Endodermal cell (in vitro differentiated cells): ENCODE data around the gene AOPEP. TPM values are rescaled to one million over a fixed set of nuclear protein-coding genes. Genes with fewer than 3 reads are reported as not detected.

Source experiments
- DNase-seq: peaks from one replicate; pipeline ENCODE4 v3.0.0-alpha.2; 2017
- H3K27ac ChIP-seq: 2 replicates; pipeline ENCODE4 v1.5.1; 2013; ENCODE audit warnings: mild to moderate bottlenecking, low read depth, low read length, moderate library complexity
- H3K27me3 ChIP-seq: 2 replicates; pipeline ENCODE4 v1.6.1; 2013; ENCODE audit warnings: mild to moderate bottlenecking, low read length, moderate library complexity; ENCODE audit not compliant: insufficient read depth, control insufficient read depth, poor library complexity, severe bottlenecking
- H3K36me3 ChIP-seq: 2 replicates; pipeline ENCODE4 v1.7.0; 2013; ENCODE audit warnings: mild to moderate bottlenecking, low read length, moderate library complexity; ENCODE audit not compliant: control insufficient read depth, insufficient read depth
- H3K4me1 ChIP-seq: one replicate; pipeline ENCODE4 v1.7.0; 2013; ENCODE audit warnings: low read length; ENCODE audit not compliant: control insufficient read depth, insufficient read depth
- H3K4me3 ChIP-seq: 2 replicates; pipeline ENCODE4 v1.5.1; 2013; ENCODE audit warnings: mild to moderate bottlenecking, low read length, moderate library complexity
- H3K9ac ChIP-seq: 2 replicates; pipeline ENCODE4 v1.6.1; 2013; ENCODE audit warnings: mild to moderate bottlenecking, low read length, moderate library complexity; ENCODE audit not compliant: poor library complexity, severe bottlenecking; ENCODE audit errors: extremely low read depth
- H3K9me3 ChIP-seq: 2 replicates; pipeline ENCODE4 v1.6.1; 2013; ENCODE audit warnings: mild to moderate bottlenecking, low read length, moderate library complexity; ENCODE audit not compliant: control insufficient read depth
- H3K27ac Mint-ChIP-seq: 2 replicates; pipeline ENCODE4 v1.8.0; 2020; ENCODE audit warnings: mixed read lengths
- H3K27me3 Mint-ChIP-seq: 2 replicates; pipeline ENCODE4 v1.8.0; 2021; ENCODE audit warnings: mild to moderate bottlenecking, mixed read lengths; ENCODE audit not compliant: insufficient read depth
- H3K36me3 Mint-ChIP-seq: 2 replicates; pipeline ENCODE4 v1.8.0; 2020; ENCODE audit warnings: low read depth, mixed read lengths
- H3K4me1 Mint-ChIP-seq: 2 replicates; pipeline ENCODE4 v1.8.0; 2020; ENCODE audit warnings: mixed read lengths
- H3K4me3 Mint-ChIP-seq: 2 replicates; pipeline ENCODE4 v1.8.0; 2020; ENCODE audit warnings: mild to moderate bottlenecking, moderate library complexity, mixed read lengths
- H3K9me3 Mint-ChIP-seq: 2 replicates; pipeline ENCODE4 v1.8.0; 2020; ENCODE audit warnings: mild to moderate bottlenecking, mixed read lengths
- CTCF ChIP-seq: fragments of 200-600 bp; sonication (generic); conservative IDR thresholded peaks from 2 replicates; pipeline ENCODE4 v1.5.0; 2021; ENCODE audit warnings: antibody characterized with exemption, mild to moderate bottlenecking
- WGBS, 2 experiments: methylation state at CpG; one replicate each; pipeline versions ENCODE4 v1.1.5 to v1.1.7; 2013; ENCODE audit warnings: missing lambda C conversion rate in 2 of 2, mixed read lengths in 1 of 2; ENCODE audit not compliant: insufficient coverage in 1 of 2, insufficient read length in 1 of 2; 5-methylcytosine and 5-hydroxymethylcytosine counted together
- total RNA-seq, 2 donors: library from RNA; stranded (reverse); fragmentation: NEBNext Ultra II Directional in 1 of 2; extraction: Animal tissue kit (Norgen Biotek cat#: 25700) in 1 of 2; gene quantifications; 2 replicates in 1 of 2; 3 replicates in 1 of 2; pipeline ENCODE4 v1.2.1, GENCODE V29; 2021

The AOPEP gene
- total RNA-seq, 2 donors from 2014 or later: 23.4 to 33.7 TPM

GRCh38 chr9:95021166-95021886 is 294.8 kb downstream of the AOPEP start:
- no peaks in the 10 kb centered on the region for H3K27me3 Mint-ChIP-seq
- H3K9me3 Mint-ChIP-seq: no peaks in the 10 kb centered on the region
- no peak overlapping the region for H3K27ac ChIP-seq
- H3K9me3 ChIP-seq: no peaks in the 10 kb centered on the region
- H3K27me3 ChIP-seq: no peaks in the 10 kb centered on the region
- DNase-seq: no peak
- H3K36me3 Mint-ChIP-seq: peaks cover 9% of the 10 kb centered on the region
- H3K9ac ChIP-seq: no peak overlapping the region
- peaks cover 2% of the 10 kb centered on the region for H3K4me1 ChIP-seq
- H3K27ac Mint-ChIP-seq: no peak overlapping the region
- H3K4me3 Mint-ChIP-seq: no peak overlapping the region
- H3K4me1 Mint-ChIP-seq: peaks cover 2% of the 10 kb centered on the region
- no peaks in the 10 kb centered on the region for H3K36me3 ChIP-seq
- TF ChIP-seq CTCF: no peak
- H3K4me3 ChIP-seq: no peak overlapping the region
- 90 to 97% methylated on average over 2 to 7 of the region's 7 CpGs for WGBS, 2 experiments

GRCh38 chr9:95022657-95023056 is 296.2 kb downstream of the AOPEP start:
- Mint-ChIP-seq H3K27me3 (no peaks in the 10 kb centered on the region), H3K4me1 (peaks cover 2% of the 10 kb centered on the region), H3K27ac (no peak overlapping the region), H3K36me3 (peaks cover 9% of the 10 kb centered on the region), H3K4me3 (no peak overlapping the region), H3K9me3 (no peaks in the 10 kb centered on the region)
- no peak for DNase-seq
- no peak overlapping the region for H3K27ac ChIP-seq
- H3K9ac ChIP-seq: no peak overlapping the region
- H3K36me3 ChIP-seq: no peaks in the 10 kb centered on the region
- no peak for TF ChIP-seq CTCF
- no peaks in the 10 kb centered on the region for H3K27me3 ChIP-seq
- WGBS, 2 experiments: 97 to 100% methylated on average over 4 to 5 of the region's 5 CpGs
- H3K4me1 ChIP-seq: peaks cover 2% of the 10 kb centered on the region
- no peaks in the 10 kb centered on the region for H3K9me3 ChIP-seq
- H3K4me3 ChIP-seq: no peak overlapping the region

- Mint-ChIP-seq H3K4me1 (peaks cover 2% of the 10 kb centered on the region), H3K36me3 (peaks cover 9% of the 10 kb centered on the region), H3K4me3 (no peak overlapping the region), H3K9me3 (no peaks in the 10 kb centered on the region), H3K27me3 (no peaks in the 10 kb centered on the region), H3K27ac (no peak overlapping the region)
- Histone ChIP-seq H3K27me3 (peaks cover 3% of the 10 kb centered on the region), H3K36me3 (no peaks in the 10 kb centered on the region), H3K9me3 (no peaks in the 10 kb centered on the region), H3K9ac (no peak overlapping the region), H3K27ac (no peak overlapping the region), H3K4me3 (no peak overlapping the region), H3K4me1 (peaks cover 2% of the 10 kb centered on the region)
- DNase-seq: no peak
- no peak for TF ChIP-seq CTCF
- WGBS, 2 experiments: 83 to 94% methylated on average over 5 to 9 of the region's 9 CpGs
Observed at GRCh38 chr9:95023217-95024003, 296.9 kb downstream of the AOPEP start.
